GM23248 (cell line): Measurements from ENCODE around the gene CCDC187. TPM values are rescaled to one million over a fixed set of nuclear protein-coding genes. Genes with fewer than 3 reads are reported as not detected.
A peak's percentile ranks its signal among the peaks of the same experiment; 100 is the strongest.

ENCODE experiments used
- DNase-seq: peaks from one replicate; pipeline ENCODE4 v3.0.0-alpha.2; 2015
- H2AFZ ChIP-seq: fragments of 200-600 bp; sonication (generic); 2 replicates; pipeline ENCODE4 v1.6.1; 2016; ENCODE audit warnings: antibody characterized with exemption
- H3F3A ChIP-seq: fragments of 200-600 bp; sonication (generic); 2 replicates; pipeline ENCODE4 v1.6.1; 2016; ENCODE audit warnings: mild to moderate bottlenecking, antibody characterized with exemption, mixed run types; ENCODE audit not compliant: insufficient read depth
- H3K27ac ChIP-seq: fragments of 200-600 bp; sonication (generic); 2 replicates; pipeline ENCODE4 v1.5.1; 2016; ENCODE audit warnings: mild to moderate bottlenecking
- H3K27me3 ChIP-seq: fragments of 200-600 bp; sonication (generic); replicated peaks from 2 replicates; pipeline ENCODE4 v1.6.1; 2016; ENCODE audit warnings: mild to moderate bottlenecking; ENCODE audit not compliant: insufficient read depth
- H3K36me3 ChIP-seq: fragments of 200-600 bp; sonication (generic); 2 replicates; pipeline ENCODE4 v1.6.1; 2016; ENCODE audit warnings: low read depth, mild to moderate bottlenecking
- H3K4me1 ChIP-seq: fragments of 200-600 bp; sonication (generic); 2 replicates; pipeline ENCODE4 v1.6.1; 2016; ENCODE audit warnings: mild to moderate bottlenecking; ENCODE audit not compliant: insufficient read depth
- H3K4me2 ChIP-seq: fragments of 200-600 bp; sonication (generic); one replicate; pipeline ENCODE4 v1.6.1; 2016; ENCODE audit warnings: mild to moderate bottlenecking; ENCODE audit not compliant: unreplicated experiment
- H3K4me3 ChIP-seq: fragments of 200-600 bp; sonication (generic); 2 replicates; pipeline ENCODE4 v1.5.1; 2016; ENCODE audit warnings: mild to moderate bottlenecking
- H3K79me2 ChIP-seq: fragments of 200-600 bp; sonication (generic); 2 replicates; pipeline ENCODE4 v1.6.1; 2016; ENCODE audit warnings: mild to moderate bottlenecking; ENCODE audit not compliant: insufficient read depth
- H3K9ac ChIP-seq: fragments of 200-600 bp; sonication (generic); 2 replicates; pipeline ENCODE4 v1.6.1; 2016; ENCODE audit warnings: mild to moderate bottlenecking
- H3K9me2 ChIP-seq: fragments of 200-600 bp; sonication (generic); 2 replicates; pipeline ENCODE4 v1.6.1; 2016; ENCODE audit warnings: mixed run types, mild to moderate bottlenecking, moderate library complexity; ENCODE audit not compliant: insufficient read depth
- H3K9me3 ChIP-seq: fragments of 200-600 bp; sonication (generic); one replicate; pipeline ENCODE4 v1.6.1; 2017; ENCODE audit warnings: low read depth
- H4K20me1 ChIP-seq: fragments of 200-600 bp; sonication (generic); 2 replicates; pipeline ENCODE4 v1.6.0; 2016; ENCODE audit not compliant: insufficient read depth
- EZH2 ChIP-seq: fragments of 200-600 bp; sonication (generic); IDR thresholded peaks from 2 replicates; pipeline ENCODE4 v1.6.1; 2018; ENCODE audit warnings: antibody characterized with exemption, mild to moderate bottlenecking; ENCODE audit not compliant: insufficient read depth, poor library complexity, severe bottlenecking
- EZH2phosphoT487 ChIP-seq: fragments of 200-600 bp; sonication (generic); IDR thresholded peaks from 2 replicates; pipeline ENCODE4 v1.6.1; 2018; ENCODE audit warnings: antibody characterized with exemption, moderate library complexity, mild to moderate bottlenecking, low read depth; ENCODE audit not compliant: insufficient read depth
- WGBS, 2 experiments: methylation state at CpG; one replicate each; pipeline ENCODE4 v1.1.6; 2015 to 2017; ENCODE audit warnings: low lambda C conversion rate in 2 of 2, low coverage in 1 of 2; ENCODE audit errors: missing lambda C conversion rate in 2 of 2; 5-methylcytosine and 5-hydroxymethylcytosine counted together
- in situ Hi-C: fragments of 300-500 bp; cut with MboI; formaldehyde crosslinking; loops from 2 replicates; pipeline ENCODE4 v1.15.0; 2020
- polyA plus RNA-seq: library from polyadenylated mRNA; unstranded; fragments of >200 nt; fragmentation: Nextera tagmentation; extraction: Ambion mirVana; gene quantifications from 2 replicates; pipeline ENCODE4 v1.2.1, GENCODE V29; 2016
- total RNA-seq: library from RNA; depleted of rRNA; stranded (reverse); fragments of >200 nt; shearing (Covaris generic); gene quantifications from 2 replicates; pipeline ENCODE4 v1.2.3, GENCODE V29; 2014

The CCDC187 gene
- total and polyA plus RNA-seq, 2 experiments from 2014 or later, result not detected

- Histone ChIP-seq H2AFZ (no peak overlapping the region), H3K4me2 (no peak overlapping the region), H3K4me3 (no peak overlapping the region), H3K9ac (peak overlapping the region; percentile 57; the same call in 1 of the 2 replicates), H3K4me1 (peaks cover 19% of the 10 kb centered on the region), H3K9me3 (no peaks in the 10 kb centered on the region), H3K36me3 (no peaks in the 10 kb centered on the region), H3K9me2 (no peaks in the 10 kb centered on the region), H4K20me1 (no peaks in the 10 kb centered on the region), H3F3A (peaks cover 8% of the 10 kb centered on the region; the same call in 1 of the 2 replicates), H3K79me2 (no peaks in the 10 kb centered on the region), H3K27me3 (no peaks in the 10 kb centered on the region), H3K27ac (no peak overlapping the region)
- 54 to 59% methylated on average over 19 to 20 of the region's 20 CpGs for WGBS, 2 experiments
- DNase-seq, result no peak
- in situ Hi-C loops, result no loop called here
- TF ChIP-seq EZH2, result no peak
- TF ChIP-seq EZH2phosphoT487, result no peak
These were observed 43.1 kb upstream of the CCDC187 start for GRCh38 chr9:136346927-136347465.

GRCh38 chr9:136346157-136346481, 42.2 kb upstream of the CCDC187 start:
- 39 to 40% methylated on average over 7 to 10 of the region's 10 CpGs for WGBS, 2 experiments
- no peak for DNase-seq
- H3K4me1 ChIP-seq, result peaks cover 19% of the 10 kb centered on the region
- H3K4me2 ChIP-seq, result peak overlapping the region; percentile 40
- in situ Hi-C loops, result no loop called here
- TF ChIP-seq EZH2, result no peak
- TF ChIP-seq EZH2phosphoT487, result no peak
- no peaks in the 10 kb centered on the region for H3K79me2 ChIP-seq
- H3K27ac ChIP-seq, result peak overlapping the region; percentile 69
- H3F3A ChIP-seq, result peaks cover 8% of the 10 kb centered on the region; the same call in 1 of the 2 replicates
- H3K4me3 ChIP-seq, result peak overlapping the region; percentile 32
- no peaks in the 10 kb centered on the region for H3K36me3 ChIP-seq
- H2AFZ ChIP-seq, result no peak overlapping the region; the same call in 1 of the 2 replicates
- H3K9me3 ChIP-seq, result no peaks in the 10 kb centered on the region
- peak overlapping the region; percentile 57 for H3K9ac ChIP-seq
- H3K27me3 ChIP-seq, result no peaks in the 10 kb centered on the region
- H3K9me2 ChIP-seq, result no peaks in the 10 kb centered on the region
- no peaks in the 10 kb centered on the region for H4K20me1 ChIP-seq

- TF ChIP-seq EZH2 (no peak), EZH2phosphoT487 (no peak)
- WGBS, 2 experiments, result 8% methylated on average over 38 to 40 of the region's 43 CpGs
- in situ Hi-C loops, result no loop called here
- Histone ChIP-seq H3K4me3 (peak overlapping the region; percentile 32), H3K27ac (peak overlapping the region; percentile 69), H3F3A (peaks cover 8% of the 10 kb centered on the region; the same call in 1 of the 2 replicates), H3K27me3 (no peaks in the 10 kb centered on the region), H2AFZ (no peak overlapping the region; the same call in 1 of the 2 replicates), H3K79me2 (no peaks in the 10 kb centered on the region), H3K4me2 (peak overlapping the region; percentile 40), H3K9me2 (no peaks in the 10 kb centered on the region), H3K36me3 (no peaks in the 10 kb centered on the region), H4K20me1 (no peaks in the 10 kb centered on the region), H3K9me3 (no peaks in the 10 kb centered on the region), H3K9ac (peak overlapping the region; percentile 57), H3K4me1 (peaks cover 19% of the 10 kb centered on the region)
- peak; percentile 90 for DNase-seq
These were observed 41.6 kb upstream of the CCDC187 start for GRCh38 chr9:136345281-136346156.

- Histone ChIP-seq H3K27ac (peak overlapping the region; percentile 69), H3K4me2 (no peak overlapping the region)
These were observed 40.8 kb upstream of the CCDC187 start for GRCh38 chr9:136344544-136345280.

More at GRCh38 chr9:136344544-136345280, 40.8 kb upstream of the CCDC187 start:
- H3K9me3 ChIP-seq, result no peaks in the 10 kb centered on the region
- no peak overlapping the region for H3K4me3 ChIP-seq
- H3K4me1 ChIP-seq, result peaks cover 19% of the 10 kb centered on the region
- H3K9me2 ChIP-seq, result no peaks in the 10 kb centered on the region
- H3K27me3 ChIP-seq, result no peaks in the 10 kb centered on the region
- no peak for TF ChIP-seq EZH2phosphoT487
- no peak for TF ChIP-seq EZH2
- no peak for DNase-seq
- no peaks in the 10 kb centered on the region for H3K36me3 ChIP-seq
- WGBS, 2 experiments, result 46 to 47% methylated on average over 19 to 21 of the region's 21 CpGs
- H2AFZ ChIP-seq, result no peak overlapping the region
- in situ Hi-C loops, result no loop called here
- no peaks in the 10 kb centered on the region for H4K20me1 ChIP-seq
- H3K9ac ChIP-seq, result peak overlapping the region; percentile 57
- no peaks in the 10 kb centered on the region for H3K79me2 ChIP-seq
- peaks cover 8% of the 10 kb centered on the region; the same call in 1 of the 2 replicates for H3F3A ChIP-seq
